Upper lobe of right lung (tissue), 1 donor: ENCODE results near the gene IGIP. TPM values are rescaled to one million over a fixed set of nuclear protein-coding genes. Genes with fewer than 3 reads are reported as not detected.
A peak's percentile ranks its signal among the peaks of the same experiment; 100 is the strongest.

Experiments
- ATAC-seq: fragments of 200-7000 bp; cut with Tn5 transposase; one replicate; pipeline ENCODE4 v1.9.1; 2020; ENCODE audit warnings: mild to moderate bottlenecking, moderate library complexity
- DNase-seq: peaks from one replicate; pipeline ENCODE4 v3.0.0-alpha.2; 2020
- H3K27ac ChIP-seq: fragments of 200-600 bp; one replicate; pipeline ENCODE4 v1.8.0; 2022
- H3K27me3 ChIP-seq: fragments of 200-600 bp; one replicate; pipeline ENCODE4 v1.8.0; 2022; ENCODE audit warnings: mild to moderate bottlenecking
- H3K36me3 ChIP-seq: fragments of 200-600 bp; one replicate; pipeline ENCODE4 v1.8.0; 2022
- H3K4me1 ChIP-seq: fragments of 200-600 bp; one replicate; pipeline ENCODE4 v1.8.0; 2022
- H3K4me3 ChIP-seq: fragments of 200-600 bp; one replicate; pipeline ENCODE4 v1.8.0; 2022; ENCODE audit warnings: mild to moderate bottlenecking
- H3K9me3 ChIP-seq: fragments of 200-600 bp; one replicate; pipeline ENCODE4 v1.8.0; 2022
- CTCF ChIP-seq: fragments of 200-600 bp; IDR thresholded peaks from one replicate; pipeline ENCODE4 v1.8.0; 2022; ENCODE audit warnings: antibody characterized with exemption
- intact Hi-C: fragments of 100-400 bp; cut with DNase I; formaldehyde crosslinking; loops from one replicate; pipeline ENCODE4 v1.11.0; 2022
- total RNA-seq: library from RNA; stranded (reverse); fragmentation: NEBNext Ultra II Directional; extraction: Animal tissue kit (Norgen Biotek cat#: 25700); gene quantifications from one replicate; pipeline ENCODE4 v1.2.1, GENCODE V29; 2021
- donor health status: DM: no; HTN: yes; CAD: no; lungs with severe emphysema.

Gene IGIP
- total RNA-seq, 1 donor from 2014 or later = 17.3 TPM

- H3K4me1 ChIP-seq = peaks cover 33% of the 10 kb centered on the region
- no peak for DNase-seq
- intact Hi-C loops = no loop called here
- H3K27ac ChIP-seq = no peak overlapping the region
- no peak for ATAC-seq
- no peaks in the 10 kb centered on the region for H3K9me3 ChIP-seq
- H3K27me3 ChIP-seq = no peaks in the 10 kb centered on the region
- no peak overlapping the region for H3K4me3 ChIP-seq
- TF ChIP-seq CTCF = no peak
- H3K36me3 ChIP-seq = no peaks in the 10 kb centered on the region
Observed at GRCh38 chr5:140148508-140148907, 22.8 kb downstream of the IGIP start.

GRCh38 chr5:140150201-140150600 is 24.5 kb downstream of the IGIP start:
- peaks cover 31% of the 10 kb centered on the region for H3K4me1 ChIP-seq
- no peaks in the 10 kb centered on the region for H3K27me3 ChIP-seq
- no peak for ATAC-seq
- H3K4me3 ChIP-seq = no peak overlapping the region
- TF ChIP-seq CTCF = no peak
- H3K27ac ChIP-seq = no peak overlapping the region
- no peaks in the 10 kb centered on the region for H3K36me3 ChIP-seq
- H3K9me3 ChIP-seq = no peaks in the 10 kb centered on the region
- no peak for DNase-seq
- intact Hi-C loops = no loop called here

- peak; percentile 62 for ATAC-seq
- peaks cover 26% of the 10 kb centered on the region for H3K4me1 ChIP-seq
Observed at GRCh38 chr5:140151144-140152021, 25.6 kb downstream of the IGIP start.

GRCh38 chr5:140152022-140152999 is 26.6 kb downstream of the IGIP start:
- Histone ChIP-seq H3K27ac (no peak overlapping the region), H3K9me3 (no peaks in the 10 kb centered on the region), H3K36me3 (no peaks in the 10 kb centered on the region), H3K4me3 (no peak overlapping the region), H3K4me1 (peaks cover 30% of the 10 kb centered on the region), H3K27me3 (no peaks in the 10 kb centered on the region)
- peak; percentile 11 for ATAC-seq
- intact Hi-C loops = no loop called here
- no peak for TF ChIP-seq CTCF
- no peak for DNase-seq

More at GRCh38 chr5:140151144-140152021, 25.6 kb downstream of the IGIP start:
- DNase-seq = no peak
- Histone ChIP-seq H3K9me3 (no peaks in the 10 kb centered on the region), H3K27ac (no peak overlapping the region), H3K27me3 (no peaks in the 10 kb centered on the region), H3K36me3 (no peaks in the 10 kb centered on the region), H3K4me3 (no peak overlapping the region)
- TF ChIP-seq CTCF = no peak
- intact Hi-C loops = no loop called here

- no peak for TF ChIP-seq CTCF
- Histone ChIP-seq H3K4me3 (no peak overlapping the region), H3K4me1 (peaks cover 34% of the 10 kb centered on the region), H3K27ac (no peak overlapping the region), H3K27me3 (no peaks in the 10 kb centered on the region), H3K9me3 (no peaks in the 10 kb centered on the region), H3K36me3 (no peaks in the 10 kb centered on the region)
- no peak for DNase-seq
- no peak for ATAC-seq
- intact Hi-C loops = no loop called here
Observed at GRCh38 chr5:140153255-140153654, 27.5 kb downstream of the IGIP start.
